Right atrium auricular region (tissue), 2 donors: ENCODE results near the gene CTRB1. TPM values are rescaled to one million over a fixed set of nuclear protein-coding genes. Genes with fewer than 3 reads are reported as not detected.

ENCODE experiments used
- DNase-seq: peaks from one replicate; pipeline ENCODE4 v3.0.0-alpha.2; 2019; ENCODE audit warnings: low spot score
- H3K27ac ChIP-seq, 2 donors: fragments of 200-600 bp; sonication (generic); 1 replicate in 1 of 2; 2 replicates in 1 of 2; pipeline ENCODE4 v1.5.1; 2016 to 2019
- H3K27me3 ChIP-seq, 2 donors: fragments of 200-600 bp; sonication (generic); one replicate each; pipeline versions ENCODE4 v1.5.1 to v1.6.0; 2017 to 2019
- H3K36me3 ChIP-seq: fragments of 200-600 bp; sonication (generic); one replicate; pipeline ENCODE4 v1.5.1; 2016
- H3K4me1 ChIP-seq, 2 donors: fragments of 200-600 bp; sonication (generic); one replicate each; pipeline versions ENCODE4 v1.5.1 to v1.6.0; 2017 to 2019
- H3K4me3 ChIP-seq, 2 donors: fragments of 200-600 bp; sonication (generic); 1 replicate in 1 of 2; 2 replicates in 1 of 2; pipeline ENCODE4 v1.5.1; 2017 to 2019; ENCODE audit warnings: mild to moderate bottlenecking in 1 of 2, moderate library complexity in 1 of 2
- H3K9me3 ChIP-seq, 2 donors: fragments of 200-600 bp; sonication (generic); one replicate each; pipeline ENCODE4 v1.5.1; 2019
- CTCF ChIP-seq, 2 donors: fragments of 200-600 bp; sonication (generic); IDR thresholded peaks; one replicate each; pipeline ENCODE4 v1.5.1; 2019; ENCODE audit warnings: antibody characterized with exemption in 2 of 2
- total RNA-seq, 2 donors: library from RNA; depleted of rRNA; stranded (reverse); fragments of >200 nt; gene quantifications; one replicate each; pipeline ENCODE4 v1.1.0, GENCODE V29; 2016

Gene CTRB1
- not detected for total RNA-seq

DNA sequence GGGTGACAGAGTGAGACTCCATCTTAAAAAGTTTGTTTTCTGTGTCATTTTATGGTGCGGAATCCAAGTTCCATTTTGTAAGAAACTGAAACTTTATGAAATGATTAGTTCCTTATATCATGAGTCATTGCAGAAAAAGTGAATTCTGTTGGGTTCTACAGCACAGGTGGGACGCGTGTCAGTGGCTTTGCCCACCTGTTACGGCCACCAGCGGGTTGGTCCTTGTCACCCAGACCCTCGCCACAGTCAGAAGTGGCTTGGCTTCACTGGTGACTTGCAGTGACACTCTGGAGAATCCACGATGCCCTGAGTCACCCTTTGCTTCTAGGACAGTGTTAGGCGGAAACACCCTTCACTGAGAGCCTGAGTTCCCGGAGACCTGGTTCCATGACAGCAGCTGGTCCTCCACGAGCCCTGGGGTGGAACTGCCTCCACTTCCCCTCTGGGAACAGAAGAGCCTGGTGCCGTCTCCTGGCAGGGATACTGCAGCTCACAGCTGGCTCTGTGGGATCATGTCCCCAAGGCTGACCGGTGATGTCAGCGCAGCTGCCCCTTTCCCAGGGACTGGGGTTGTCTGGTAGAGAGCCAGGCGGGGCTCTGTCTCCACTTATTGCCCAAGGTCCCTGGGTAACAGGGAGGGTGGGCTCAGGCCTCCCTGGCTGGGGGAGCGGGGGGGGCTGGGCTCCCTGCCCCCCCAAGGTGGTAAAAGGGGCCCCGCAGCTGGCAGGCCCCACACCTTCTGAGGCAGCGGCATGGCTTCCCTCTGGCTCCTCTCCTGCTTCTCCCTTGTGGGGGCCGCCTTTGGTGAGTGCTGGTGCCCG lies at the start of gene CTRB1:
Gene CTRB1, plus strand, starts transcription at position 733 of the 821 bp plus-strand sequence. Its CDS starts 20 bp downstream, at position 753.
- no peaks in the 10 kb centered on the region for H3K27me3 ChIP-seq
- no peak for TF ChIP-seq CTCF (IDR thresholded peaks at IDR 0.05)
- H3K36me3 ChIP-seq, result no peaks in the 10 kb centered on the region
- H3K4me1 ChIP-seq, result no peaks in the 10 kb centered on the region
- no peak within 1 kb of the TSS for H3K27ac ChIP-seq
- H3K9me3 ChIP-seq, result no peaks in the 10 kb centered on the region
- DNase-seq, result no peak
- no peak within 1 kb of the TSS for H3K4me3 ChIP-seq

- no peaks in the 10 kb centered on the region for H3K4me1 ChIP-seq
- H3K36me3 ChIP-seq, result peaks cover 61% of the 10 kb centered on the region
- H3K27ac ChIP-seq, result no peak overlapping the region
- no peaks in the 10 kb centered on the region for H3K27me3 ChIP-seq
- H3K9me3 ChIP-seq, result peaks cover 14 to 55% of the 10 kb centered on the region in 2 donors
- H3K4me3 ChIP-seq, result no peak overlapping the region
- no peak for TF ChIP-seq CTCF (IDR thresholded peaks at IDR 0.05)
- DNase-seq, result no peak
Measured at GRCh38 chr16:75169899-75170405, 48.8 kb upstream of the CTRB1 start.

GRCh38 chr16:75172578-75172977 lies 46.2 kb upstream of the CTRB1 start:
- Histone ChIP-seq H3K27me3 (no peaks in the 10 kb centered on the region), H3K9me3 (peaks cover 21 to 74% of the 10 kb centered on the region in 2 donors), H3K36me3 (peaks cover 50% of the 10 kb centered on the region), H3K27ac (no peak overlapping the region), H3K4me1 (no peaks in the 10 kb centered on the region), H3K4me3 (no peak overlapping the region)
- DNase-seq, result no peak
- no peak for TF ChIP-seq CTCF (IDR thresholded peaks at IDR 0.05)

GRCh38 chr16:75175074-75175473 lies 43.7 kb upstream of the CTRB1 start:
- Histone ChIP-seq H3K27ac (no peak overlapping the region), H3K4me3 (no peak overlapping the region), H3K9me3 (peaks cover 8 to 51% of the 10 kb centered on the region in 2 donors), H3K4me1 (no peaks in the 10 kb centered on the region), H3K27me3 (no peaks in the 10 kb centered on the region), H3K36me3 (peaks cover 25% of the 10 kb centered on the region)
- TF ChIP-seq CTCF (IDR thresholded peaks at IDR 0.05), result no peak
- DNase-seq, result no peak

DNA sequence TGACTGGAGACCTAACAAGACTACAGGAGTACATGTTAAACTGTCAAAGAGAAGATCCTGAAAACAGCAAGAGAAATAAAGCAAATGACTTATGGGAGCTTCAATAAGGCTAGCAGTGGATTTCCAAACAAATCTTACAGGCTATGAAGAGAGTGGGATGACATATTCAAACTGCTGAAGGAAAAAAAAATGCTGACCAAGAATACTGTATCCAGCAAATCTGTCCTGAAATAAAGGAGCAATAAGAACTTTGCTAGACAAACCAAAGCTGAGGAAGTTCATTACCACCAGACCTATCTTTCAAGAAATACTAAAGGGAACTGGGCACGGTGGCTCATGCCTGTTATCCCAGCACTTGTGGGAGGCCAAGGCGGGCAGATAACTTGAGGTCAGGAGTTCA lies 41.9 kb upstream of the CTRB1 start:
- TF ChIP-seq CTCF (IDR thresholded peaks at IDR 0.05), result no peak
- H3K4me1 ChIP-seq, result no peaks in the 10 kb centered on the region
- no peak overlapping the region for H3K27ac ChIP-seq
- no peaks in the 10 kb centered on the region for H3K27me3 ChIP-seq
- no peak overlapping the region for H3K4me3 ChIP-seq
- peaks cover 9% of the 10 kb centered on the region for H3K36me3 ChIP-seq
- peaks cover 7 to 34% of the 10 kb centered on the region in 2 donors for H3K9me3 ChIP-seq
- no peak for DNase-seq
